ENCODE data around the gene GALNT6. TPM values are rescaled to one million over a fixed set of nuclear protein-coding genes. Genes with fewer than 3 reads are reported as not detected.

GALNT6 gene
- total and polyA plus RNA-seq, 11 donors: 0.08 to 8.0 (median 0.77) TPM

DNA sequence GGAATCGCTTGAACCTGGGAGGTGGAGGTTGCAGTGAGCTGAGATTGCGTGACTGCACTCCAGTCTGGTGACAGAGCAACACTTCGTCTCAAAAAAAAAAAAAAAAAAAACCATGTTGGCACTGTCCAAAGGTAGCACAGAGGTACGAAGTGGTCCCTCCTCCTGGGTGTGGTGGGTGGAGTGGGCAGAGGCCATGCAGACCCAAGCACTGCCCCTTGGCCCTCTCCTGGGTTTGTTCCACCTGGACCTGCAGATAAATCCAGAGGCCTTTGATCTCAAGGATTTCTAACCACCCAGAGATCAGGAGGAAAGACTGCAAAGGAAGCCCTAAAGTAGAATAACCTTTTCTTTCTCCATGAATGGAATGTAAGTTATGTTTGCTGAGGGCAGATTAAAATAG lies 8.7 kb upstream of the GALNT6 start:
- H3K9me3 ChIP-seq: no peaks in the 10 kb centered on the region
- intact Hi-C loops (cut with DNase I): no loop called here
- peaks cover 0 to 21% (median 0%) of the 10 kb centered on the region in 12 donors for H3K4me1 ChIP-seq
- no peak for ATAC-seq
- no peaks in the 10 kb centered on the region for H3K36me3 ChIP-seq
- WGBS, 4 donors: 62 to 78% (median 73%) methylated on average over 4 of the region's 4 CpGs
- DNase-seq: no peak
- peaks cover 0 to 7% (median 0%) of the 10 kb centered on the region in 9 donors for H3K27me3 ChIP-seq
- no peak overlapping the region for H3K4me3 ChIP-seq
- H3K27ac ChIP-seq: no peak overlapping the region
- no peak for TF ChIP-seq POLR2A (IDR thresholded peaks at IDR 0.05)
- TF ChIP-seq, protein P1, sequence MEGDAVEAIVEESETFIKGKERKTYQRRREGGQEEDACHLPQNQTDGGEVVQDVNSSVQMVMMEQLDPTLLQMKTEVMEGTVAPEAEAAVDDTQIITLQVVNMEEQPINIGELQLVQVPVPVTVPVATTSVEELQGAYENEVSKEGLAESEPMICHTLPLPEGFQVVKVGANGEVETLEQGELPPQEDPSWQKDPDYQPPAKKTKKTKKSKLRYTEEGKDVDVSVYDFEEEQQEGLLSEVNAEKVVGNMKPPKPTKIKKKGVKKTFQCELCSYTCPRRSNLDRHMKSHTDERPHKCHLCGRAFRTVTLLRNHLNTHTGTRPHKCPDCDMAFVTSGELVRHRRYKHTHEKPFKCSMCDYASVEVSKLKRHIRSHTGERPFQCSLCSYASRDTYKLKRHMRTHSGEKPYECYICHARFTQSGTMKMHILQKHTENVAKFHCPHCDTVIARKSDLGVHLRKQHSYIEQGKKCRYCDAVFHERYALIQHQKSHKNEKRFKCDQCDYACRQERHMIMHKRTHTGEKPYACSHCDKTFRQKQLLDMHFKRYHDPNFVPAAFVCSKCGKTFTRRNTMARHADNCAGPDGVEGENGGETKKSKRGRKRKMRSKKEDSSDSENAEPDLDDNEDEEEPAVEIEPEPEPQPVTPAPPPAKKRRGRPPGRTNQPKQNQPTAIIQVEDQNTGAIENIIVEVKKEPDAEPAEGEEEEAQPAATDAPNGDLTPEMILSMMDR (IDR thresholded peaks at IDR 0.05): no peak

DNA sequence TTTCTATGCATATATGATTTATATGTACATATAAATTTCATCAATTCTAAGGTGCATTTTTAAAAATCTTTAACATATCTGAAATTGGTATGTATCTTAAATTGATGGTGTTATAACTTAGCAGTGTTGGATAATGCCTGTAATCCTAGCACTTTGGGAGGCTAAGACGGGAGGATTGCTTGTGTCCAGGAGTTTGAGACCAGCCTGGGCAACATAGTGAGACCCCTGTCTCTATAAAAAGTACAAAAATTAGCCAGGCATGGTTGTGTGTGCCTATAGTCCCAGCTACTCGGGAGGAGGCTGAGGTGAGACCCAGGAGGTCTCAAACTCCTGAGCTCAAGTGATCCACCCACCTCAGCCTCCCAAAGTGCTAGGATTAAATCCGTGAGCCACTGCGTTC lies 6.5 kb upstream of the GALNT6 start:
- no peak for ATAC-seq
- TF ChIP-seq, protein P1 (IDR thresholded peaks at IDR 0.05): no peak
- TF ChIP-seq POLR2A (IDR thresholded peaks at IDR 0.05): no peak
- H3K4me1 ChIP-seq: peaks cover 0 to 43% (median 0%) of the 10 kb centered on the region in 12 donors
- no peaks in the 10 kb centered on the region for H3K36me3 ChIP-seq
- no peak overlapping the region for H3K4me3 ChIP-seq
- no peak overlapping the region for H3K27ac ChIP-seq
- DNase-seq: no peak
- H3K27me3 ChIP-seq: peaks cover 0 to 23% (median 2%) of the 10 kb centered on the region in 9 donors
- no peaks in the 10 kb centered on the region for H3K9me3 ChIP-seq
- intact Hi-C loops (cut with DNase I): no loop called here
- 82 to 88% (median 83%) methylated on average over 4 of the region's 4 CpGs for WGBS, 4 donors

DNA sequence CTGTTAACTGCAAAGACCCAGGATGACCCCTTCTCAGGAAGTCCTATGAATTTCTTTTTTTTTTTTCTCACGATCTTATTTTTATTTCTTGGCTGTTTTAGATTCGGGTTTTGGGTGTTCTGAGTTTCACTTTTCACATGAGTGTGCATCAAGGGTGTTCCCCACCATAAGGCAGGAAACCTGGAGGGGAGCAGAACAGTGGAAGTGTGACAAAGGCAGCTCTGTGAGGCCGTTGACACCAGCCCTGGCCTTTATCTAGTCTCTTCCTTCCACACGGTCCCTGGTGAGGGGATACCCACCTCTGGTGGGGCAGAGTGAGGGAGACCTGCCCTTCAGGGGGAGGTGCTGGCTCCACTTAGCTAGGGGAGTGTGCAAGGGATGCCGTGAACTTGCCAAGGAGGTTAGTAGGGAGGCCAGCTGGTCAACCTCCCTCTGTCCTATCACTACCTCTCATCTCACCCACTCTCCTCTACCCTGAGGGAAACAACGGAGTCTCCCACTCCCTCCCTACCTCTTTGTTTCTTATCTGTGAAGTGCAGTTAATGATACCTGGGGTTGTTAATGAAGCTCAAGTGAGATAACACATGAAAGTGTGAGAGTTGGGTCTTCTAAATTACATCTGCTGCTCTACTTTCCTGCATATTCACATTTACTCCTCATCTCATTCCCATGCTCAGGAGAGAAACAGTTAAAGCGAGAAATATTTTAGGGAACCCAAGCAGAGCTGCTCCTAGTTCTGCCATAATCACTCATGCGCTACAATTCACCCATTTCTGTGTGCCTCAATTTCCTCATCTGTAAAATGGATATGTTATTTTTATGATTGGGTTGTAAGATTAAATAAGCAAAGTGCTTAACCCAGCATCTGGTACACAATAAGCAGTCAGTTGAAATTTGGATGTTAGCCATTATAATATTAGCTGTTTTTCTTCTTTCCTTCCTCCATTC lies 4.4 kb upstream of the GALNT6 start:
- TF ChIP-seq, protein P1 (IDR thresholded peaks at IDR 0.05): no peak
- no peak for TF ChIP-seq POLR2A (IDR thresholded peaks at IDR 0.05)
- no peak for DNase-seq
- Histone ChIP-seq H3K27ac (peak overlapping the region in 4 of 12 donors; percentile 29 to 90 (median 54)), H3K27me3 (peaks cover 0 to 39% (median 14%) of the 10 kb centered on the region in 9 donors), H3K4me3 (no peak overlapping the region), H3K9me3 (no peaks in the 10 kb centered on the region), H3K36me3 (no peaks in the 10 kb centered on the region), H3K4me1 (peaks cover 0 to 52% (median 7%) of the 10 kb centered on the region in 12 donors)
- WGBS, 4 donors: 46 to 59% (median 49%) methylated on average over 8 of the region's 8 CpGs
- peak in 1 of 4 donors; percentile 64 for ATAC-seq
- intact Hi-C loops (cut with DNase I): loop anchor here in 1 of 10 donors (2.0 kb wide), 1 partner anchor 35 kb away; no protein-coding TSS in a partner anchor

Measured in heart left ventricle (tissue), 16 donors.